ENCODE measurements around the gene MECP2.

MECP2 gene

GRCh38 chrX:154033848-154034247 is 63.7 kb downstream of the MECP2 start:
- DNase-seq (ENCODE audit: low read depth, low spot score): no peak

GRCh38 chrX:154032653-154033052 is 64.9 kb downstream of the MECP2 start:
- no peak for DNase-seq (ENCODE audit: low read depth, low spot score)

GRCh38 chrX:154032160-154032559 is 65.4 kb downstream of the MECP2 start:
- DNase-seq (ENCODE audit: low read depth, low spot score): no peak

- no peak for DNase-seq (ENCODE audit: low read depth, low spot score)
Observed at GRCh38 chrX:154030715-154031305, 66.7 kb downstream of the MECP2 start.

GRCh38 chrX:154030266-154030665 is 67.3 kb downstream of the MECP2 start:
- DNase-seq (ENCODE audit: low read depth, low spot score): no peak

GRCh38 chrX:154029439-154029838 is 68.1 kb downstream of the MECP2 start:
- no peak for DNase-seq (ENCODE audit: low read depth, low spot score)

- DNase-seq (ENCODE audit: low read depth, low spot score): no peak
Observed at GRCh38 chrX:154028502-154029184, 68.9 kb downstream of the MECP2 start.

GRCh38 chrX:154027986-154028385 is 69.5 kb downstream of the MECP2 start:
- DNase-seq (ENCODE audit: low read depth, low spot score): no peak

GRCh38 chrX:154027022-154027402 is 70.5 kb downstream of the MECP2 start:
- no peak for DNase-seq (ENCODE audit: low read depth, low spot score)

GRCh38 chrX:154026136-154027021 is 71.1 kb downstream of the MECP2 start:
- no peak for DNase-seq (ENCODE audit: low read depth, low spot score)

GRCh38 chrX:154025230-154025629 is 72.3 kb downstream of the MECP2 start:
- DNase-seq (ENCODE audit: low read depth, low spot score): no peak

- no peak for DNase-seq (ENCODE audit: low read depth, low spot score)
Observed at GRCh38 chrX:154024271-154024670, 73.2 kb downstream of the MECP2 start.

GRCh38 chrX:154023276-154024000 is 74.1 kb downstream of the MECP2 start:
- DNase-seq (ENCODE audit: low read depth, low spot score): no peak

GRCh38 chrX:154022108-154022507 is 75.4 kb downstream of the MECP2 start:
- DNase-seq (ENCODE audit: low read depth, low spot score): no peak

- DNase-seq (ENCODE audit: low read depth, low spot score): no peak
Observed at GRCh38 chrX:154021131-154021611, 76.3 kb downstream of the MECP2 start.

- no peak for DNase-seq (ENCODE audit: low read depth, low spot score)
Observed at GRCh38 chrX:154020536-154021115, 76.9 kb downstream of the MECP2 start.

GRCh38 chrX:154019633-154020528 is 77.6 kb downstream of the MECP2 start, which contains the start of gene IRAK1:
Gene IRAK1 (minus strand): TSS chrX:154019902. CDS start chrX:154019812, 90 bp downstream.
- DNase-seq (ENCODE audit: low read depth, low spot score): no peak

- DNase-seq (ENCODE audit: low read depth, low spot score): no peak
Observed at GRCh38 chrX:154019061-154019621, 78.4 kb downstream of the MECP2 start.

GRCh38 chrX:154018518-154019060 is 78.9 kb downstream of the MECP2 start:
- DNase-seq (ENCODE audit: low read depth, low spot score): no peak

Measured in iPS DF 19.7 (cell line).